WERI-Rb-1 (cell line): ENCODE measurements around the gene LILRB2.
"Not testable (repeated sequence)": the region's sequence is repeated elsewhere in the genome, so short reads cannot be mapped to it uniquely, and the experiment has no call there.

Experiments
- DNase-seq: peaks from one replicate; pipeline ENCODE4 v3.0.0-alpha.2; 2020
- H3K27ac ChIP-seq: fragments of 250-450 bp; sonication (Bioruptor Pico); 2 replicates; pipeline ENCODE4 v1.5.1; 2020; ENCODE audit warnings: mild to moderate bottlenecking, moderate library complexity
- H3K27me3 ChIP-seq: fragments of 250-450 bp; sonication (Bioruptor Pico); 2 replicates; pipeline ENCODE4 v1.5.1; 2021; ENCODE audit warnings: mild to moderate bottlenecking, low read depth, moderate library complexity; ENCODE audit not compliant: insufficient read depth, severe bottlenecking
- H3K36me3 ChIP-seq: fragments of 250-450 bp; sonication (Bioruptor Pico); 2 replicates; pipeline ENCODE4 v1.5.1; 2020; ENCODE audit warnings: mild to moderate bottlenecking, moderate library complexity
- H3K4me3 ChIP-seq: 2 replicates; pipeline ENCODE4 v1.5.1; 2011; ENCODE audit warnings: low read depth, mild to moderate bottlenecking, control low read depth, low read length
- H3K9me3 ChIP-seq: fragments of 250-450 bp; sonication (Bioruptor Pico); 2 replicates; pipeline ENCODE4 v1.5.1; 2021; ENCODE audit warnings: mild to moderate bottlenecking, moderate library complexity; ENCODE audit not compliant: severe bottlenecking
- CTCF ChIP-seq: IDR thresholded peaks from 2 replicates; pipeline ENCODE4 v1.5.1; 2011; ENCODE audit warnings: low read depth, mild to moderate bottlenecking, control low read depth, inconsistent platforms, low read length

The LILRB2 gene

GRCh38 chr19:54282686-54283470, 2.0 kb upstream of the LILRB2 start:
- DNase-seq: no peak
- no peaks in the 10 kb centered on the region for H3K9me3 ChIP-seq
- no peak overlapping the region for H3K4me3 ChIP-seq
- no peak for TF ChIP-seq CTCF
- H3K36me3 ChIP-seq: no peaks in the 10 kb centered on the region
- peaks cover 48% of the 10 kb centered on the region for H3K27me3 ChIP-seq
- H3K27ac ChIP-seq: no peak overlapping the region

- H3K27me3 ChIP-seq: peaks cover 43% of the 10 kb centered on the region
- not testable (repeated sequence) for H3K4me3 ChIP-seq, H3K27ac ChIP-seq, DNase-seq, H3K36me3 ChIP-seq, H3K9me3 ChIP-seq
These were observed 792 bp upstream of the LILRB2 start for GRCh38 chr19:54281729-54282075.

GRCh38 chr19:54280441-54280840, 469 bp downstream of the LILRB2 start:
- not testable (repeated sequence) for DNase-seq, H3K36me3 ChIP-seq, H3K27ac ChIP-seq, H3K9me3 ChIP-seq, H3K4me3 ChIP-seq
- peaks cover 48% of the 10 kb centered on the region for H3K27me3 ChIP-seq

- DNase-seq, H3K27ac ChIP-seq, H3K36me3 ChIP-seq, H3K9me3 ChIP-seq, H3K4me3 ChIP-seq: not testable (repeated sequence)
- peaks cover 48% of the 10 kb centered on the region for H3K27me3 ChIP-seq
These were observed 885 bp downstream of the LILRB2 start for GRCh38 chr19:54280025-54280424.

DNA sequence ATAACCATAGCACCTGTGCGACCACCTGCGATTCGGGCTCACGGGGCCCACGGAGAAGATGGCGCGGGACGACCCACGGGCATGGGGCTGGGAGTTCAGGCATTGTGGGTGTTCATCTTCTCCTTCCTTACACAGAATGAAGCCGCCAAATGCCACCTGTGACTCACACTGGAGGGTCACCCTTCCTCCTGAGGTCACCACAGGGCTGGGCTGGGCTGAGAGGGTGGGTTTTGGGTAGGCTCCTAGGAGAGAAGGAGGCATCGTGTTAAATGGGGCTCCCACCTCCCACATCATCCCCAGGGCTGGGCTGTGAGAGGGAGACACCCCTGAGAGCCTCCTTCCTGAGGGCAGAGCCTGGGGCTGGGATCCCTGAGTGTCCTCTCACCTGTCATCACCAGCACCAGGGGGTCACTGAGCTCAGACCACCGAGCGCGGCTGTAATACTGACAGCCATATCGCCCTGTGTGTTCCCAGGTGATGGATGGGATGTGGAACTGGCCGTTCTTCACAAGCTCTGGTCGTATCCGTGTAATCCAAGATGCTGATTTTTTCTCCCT, 1.4 kb downstream of the LILRB2 start:
- TF ChIP-seq CTCF: no peak
- H3K27ac ChIP-seq: no peak overlapping the region
- peaks cover 49% of the 10 kb centered on the region for H3K27me3 ChIP-seq
- no peaks in the 10 kb centered on the region for H3K9me3 ChIP-seq
- no peak for DNase-seq
- no peak overlapping the region for H3K4me3 ChIP-seq
- H3K36me3 ChIP-seq: no peaks in the 10 kb centered on the region

GRCh38 chr19:54278571-54279195, 2.2 kb downstream of the LILRB2 start:
- not testable (repeated sequence) for DNase-seq, H3K36me3 ChIP-seq

DNA sequence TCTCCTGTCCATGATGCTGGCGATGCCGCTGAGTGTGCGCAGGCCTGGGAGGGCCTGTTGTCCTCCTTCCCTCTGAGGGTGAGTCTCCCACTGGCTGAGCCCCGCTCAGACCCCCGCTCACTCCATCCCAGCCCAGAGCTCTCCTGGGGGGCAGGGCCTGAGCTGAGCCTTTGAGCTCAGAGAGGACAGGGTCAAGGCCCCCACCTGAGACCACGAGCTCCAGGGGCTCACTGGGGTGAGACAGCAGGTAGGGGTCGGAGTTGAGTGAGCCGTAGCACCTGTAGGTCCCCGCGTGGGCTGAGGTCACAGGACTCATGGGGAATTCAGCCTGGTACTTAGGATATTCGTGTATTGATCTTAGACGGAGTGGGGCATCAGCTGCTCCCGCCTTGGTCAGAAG, 2.9 kb downstream of the LILRB2 start:
- H3K9me3 ChIP-seq, DNase-seq, H3K4me3 ChIP-seq, H3K36me3 ChIP-seq, H3K27ac ChIP-seq: not testable (repeated sequence)
- H3K27me3 ChIP-seq: peaks cover 53% of the 10 kb centered on the region

More at GRCh38 chr19:54278571-54279195, 2.2 kb downstream of the LILRB2 start:
- peaks cover 51% of the 10 kb centered on the region for H3K27me3 ChIP-seq
- H3K27ac ChIP-seq, H3K9me3 ChIP-seq, H3K4me3 ChIP-seq: not testable (repeated sequence)

- not testable (repeated sequence) for DNase-seq
These were observed 3.7 kb downstream of the LILRB2 start for GRCh38 chr19:54277111-54277615.

More at GRCh38 chr19:54277111-54277615, 3.7 kb downstream of the LILRB2 start:
- not testable (repeated sequence) for H3K27ac ChIP-seq, H3K4me3 ChIP-seq, H3K36me3 ChIP-seq, H3K9me3 ChIP-seq
- H3K27me3 ChIP-seq: peaks cover 47% of the 10 kb centered on the region
